Epithelial cell of proximal tubule (primary cell): Measurements from ENCODE around the gene MORN1. TPM values are rescaled to one million over a fixed set of nuclear protein-coding genes. Genes with fewer than 3 reads are reported as not detected.
"Not testable (repeated sequence)": the region's sequence is repeated elsewhere in the genome, so short reads cannot be mapped to it uniquely, and the experiment has no call there.

ENCODE experiments used
- DNase-seq: peaks from one replicate; pipeline ENCODE4 v3.0.0-alpha.2; 2011; ENCODE audit warnings: low read depth
- H3K4me3 ChIP-seq: 2 replicates; pipeline ENCODE4 v1.5.1; 2011; ENCODE audit warnings: low read depth, mild to moderate bottlenecking, low read length
- CTCF ChIP-seq: conservative IDR thresholded peaks from 2 replicates; pipeline ENCODE4 v1.5.1; 2012; ENCODE audit warnings: low read depth, mild to moderate bottlenecking, low read length
- total RNA-seq: library from RNA; depleted of rRNA; stranded (reverse); fragments of >200 nt; gene quantifications from 2 replicates; pipeline ENCODE4 v1.2.3, GENCODE V29; 2015

Gene MORN1
- total RNA-seq, result 3.2 and 8.1 TPM in 2 replicates

DNA sequence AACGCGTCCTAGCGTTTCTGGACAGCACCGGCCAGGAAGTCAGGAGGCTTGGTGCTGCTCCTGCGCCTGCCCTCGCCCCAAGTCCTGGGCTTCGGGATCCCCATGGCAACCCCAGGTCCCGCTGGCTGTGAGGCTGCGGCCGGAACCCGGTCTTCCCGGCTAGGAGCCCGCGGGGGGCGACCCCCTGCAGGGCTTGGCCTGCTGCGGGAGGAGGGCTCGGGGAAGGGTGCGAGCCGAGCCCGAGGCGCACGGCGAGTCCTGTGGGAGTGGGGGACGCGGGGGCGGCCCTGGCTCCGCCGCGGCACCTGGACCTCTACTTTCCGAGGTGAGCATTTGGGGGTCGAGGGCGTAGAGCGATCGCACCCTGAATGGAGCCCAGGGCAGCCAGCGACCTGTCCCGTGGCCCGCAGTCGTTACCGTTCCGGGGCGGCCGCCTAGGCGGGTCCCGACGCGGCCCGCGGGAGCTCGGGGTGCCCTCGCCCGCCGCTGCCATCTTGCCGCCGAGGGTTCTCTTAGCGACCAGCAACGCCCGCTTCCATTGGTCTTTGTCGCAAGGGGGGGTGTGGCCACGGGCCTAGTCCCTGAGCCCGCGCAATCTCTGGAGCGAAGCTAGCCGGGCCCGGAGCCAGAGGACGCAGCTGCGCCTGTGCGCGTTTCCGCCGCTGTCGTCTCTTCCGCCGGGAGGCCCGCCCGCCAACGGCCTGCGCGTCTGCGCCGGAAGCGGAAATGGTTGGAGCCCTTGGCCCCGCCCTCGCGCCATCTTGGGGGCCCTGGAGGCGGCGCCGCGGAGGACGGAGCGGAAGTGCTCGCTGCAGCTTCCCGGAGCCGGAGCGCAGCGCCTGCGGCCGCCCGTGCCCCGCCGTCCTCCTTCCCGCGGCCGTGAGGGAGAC lies at the start of gene MORN1, which contains the start of gene RER1:
Gene MORN1 (minus strand): TSS at position 514 of the 890 bp plus-strand sequence. CDS start 21 bp downstream, at position 493.
Gene RER1 (plus strand): TSS at position 801 of the 890 bp plus-strand sequence. CDS start 3,950 bp downstream, outside the sequence.
- peak; percentile 65 for DNase-seq
- peak within 1 kb of the TSS; percentile 100 for H3K4me3 ChIP-seq
- TF ChIP-seq CTCF, result no peak

GRCh38 chr1:2440346-2440745 lies 49.0 kb upstream of the MORN1 start:
- not testable (repeated sequence) for H3K4me3 ChIP-seq, DNase-seq

- DNase-seq, result no peak
- H3K4me3 ChIP-seq, result no peak overlapping the region
- no peak for TF ChIP-seq CTCF
Observed at GRCh38 chr1:2439369-2439768, 48.0 kb upstream of the MORN1 start.

GRCh38 chr1:2438641-2439040 lies 47.3 kb upstream of the MORN1 start:
- no peak for DNase-seq
- no peak for TF ChIP-seq CTCF
- H3K4me3 ChIP-seq, result no peak overlapping the region

GRCh38 chr1:2438038-2438437 lies 46.7 kb upstream of the MORN1 start:
- DNase-seq, result no peak
- TF ChIP-seq CTCF, result no peak
- no peak overlapping the region for H3K4me3 ChIP-seq

DNA sequence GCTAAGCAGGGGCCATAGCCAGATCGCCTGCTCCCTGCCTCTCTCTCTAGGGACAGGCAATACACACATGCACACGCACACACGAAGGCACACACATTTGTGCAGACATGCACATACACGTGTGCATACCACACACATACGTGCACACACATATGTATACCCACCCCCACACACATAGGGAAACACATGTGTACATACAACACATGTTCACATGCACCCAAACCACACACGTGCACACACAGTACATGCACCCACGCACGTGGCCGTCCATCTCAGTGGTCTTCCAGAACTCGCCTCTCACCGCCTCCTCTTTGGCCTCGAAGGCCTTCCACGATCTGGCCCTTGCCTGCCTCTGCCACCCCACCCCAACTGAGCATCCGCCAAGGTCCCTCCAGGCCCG lies 46.3 kb upstream of the MORN1 start:
- no peak for DNase-seq
- H3K4me3 ChIP-seq, result no peak overlapping the region
- no peak for TF ChIP-seq CTCF

DNA sequence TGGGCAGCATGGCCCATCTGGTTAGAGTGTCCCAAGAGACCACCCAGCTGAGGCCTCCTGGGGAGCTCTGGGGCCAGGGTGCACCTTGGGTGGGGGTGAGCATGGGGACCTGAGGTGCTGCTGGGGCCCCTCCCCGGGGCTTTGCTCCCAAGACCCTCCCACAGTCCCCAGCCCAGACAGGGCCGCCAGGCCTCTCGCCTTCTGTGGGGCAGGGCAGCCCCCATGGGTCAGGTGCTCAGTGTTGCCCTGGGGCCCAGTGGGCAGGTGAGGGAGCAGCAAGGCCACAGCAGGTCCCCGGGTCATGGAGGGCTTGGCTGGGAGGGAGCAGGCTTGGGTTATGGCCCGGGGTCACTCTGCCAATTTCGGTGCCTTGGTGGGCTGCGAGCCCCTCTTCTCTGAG lies 45.5 kb upstream of the MORN1 start:
- no peak overlapping the region for H3K4me3 ChIP-seq
- DNase-seq, result no peak

More for the DNA sequence above, 45.5 kb upstream of the MORN1 start:
- no peak for TF ChIP-seq CTCF
